SK-N-MC (cell line): ENCODE measurements around the gene IP6K1.

ENCODE experiments used
- DNase-seq: peaks from one replicate; pipeline ENCODE4 v3.0.0-alpha.2; 2011; ENCODE audit warnings: low read depth, low spot score
- H3K27ac ChIP-seq: fragments of 200-600 bp; sonication (generic); 2 replicates; pipeline ENCODE4 v1.5.1; 2016; ENCODE audit warnings: mixed run types
- H3K36me3 ChIP-seq: fragments of 200-600 bp; sonication (generic); 2 replicates; pipeline ENCODE4 v1.6.1; 2017; ENCODE audit warnings: antibody characterized with exemption, low read length, mixed read lengths; ENCODE audit not compliant: insufficient read depth
- H3K4me3 ChIP-seq: fragments of 200-600 bp; sonication (generic); 2 replicates; pipeline ENCODE4 v1.5.1; 2016
- H3K9ac ChIP-seq: fragments of 200-600 bp; sonication (generic); 2 replicates; pipeline ENCODE4 v1.8.0; 2017; ENCODE audit warnings: mixed run types, mixed read lengths; ENCODE audit not compliant: insufficient read length
- H3K9me3 ChIP-seq: fragments of 200-600 bp; sonication (generic); 2 replicates; pipeline ENCODE4 v1.6.1; 2017; ENCODE audit warnings: low read depth, mild to moderate bottlenecking, antibody characterized with exemption, low read length, moderate library complexity, mixed read lengths
- EZH2 ChIP-seq: fragments of 200-600 bp; sonication (generic); IDR thresholded peaks from one replicate; pipeline ENCODE4 v1.6.1; 2017; ENCODE audit warnings: antibody characterized with exemption
- FOXP2 ChIP-seq: optimal IDR thresholded peaks from 2 replicates; pipeline ENCODE3; 2011; ENCODE audit warnings: mild to moderate bottlenecking, moderate library complexity; ENCODE audit not compliant: insufficient read depth; ENCODE audit errors: extremely low read length, control extremely low read depth
- POLR2AphosphoS5 ChIP-seq: IDR thresholded peaks from 2 replicates; pipeline ENCODE4 v1.6.1; 2012; ENCODE audit warnings: mild to moderate bottlenecking, low read depth, low read length, borderline replicate concordance

IP6K1 gene

DNA sequence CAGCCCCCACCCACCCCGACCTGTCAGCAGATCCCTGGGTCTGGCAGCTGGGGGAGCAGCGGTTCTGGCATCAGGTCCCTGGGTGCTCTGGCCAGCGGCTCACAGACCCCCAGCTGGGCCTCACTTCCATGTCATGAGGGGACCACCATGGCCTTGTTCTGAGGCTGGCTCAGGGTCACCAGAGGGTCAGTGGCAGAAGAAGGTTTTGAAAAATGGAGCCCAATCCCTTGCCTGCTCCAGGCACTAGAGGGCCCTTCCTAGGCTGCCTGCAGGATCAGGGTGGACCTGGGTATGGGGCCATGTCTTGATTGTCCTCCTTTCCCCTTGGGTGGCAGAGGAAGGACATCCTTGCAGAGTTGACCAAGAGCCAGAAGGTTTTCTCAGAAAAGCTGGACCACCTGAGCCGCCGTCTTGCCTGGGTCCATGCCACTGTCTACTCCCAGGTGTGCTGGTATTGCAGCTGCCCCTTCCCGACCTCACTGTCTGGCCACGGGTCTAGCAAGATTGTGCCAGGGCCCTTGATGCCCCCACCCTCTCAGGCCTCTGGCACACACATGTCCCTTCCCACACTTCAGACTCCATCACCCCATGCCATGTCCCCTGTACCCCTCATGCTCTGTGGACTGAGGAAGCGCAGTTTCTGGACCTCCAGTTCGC is 79.8 kb downstream of the IP6K1 start:
- no peak overlapping the region for H3K9ac ChIP-seq
- DNase-seq = no peak
- no peaks in the 10 kb centered on the region for H3K36me3 ChIP-seq
- no peak overlapping the region for H3K4me3 ChIP-seq
- H3K27ac ChIP-seq = no peak overlapping the region
- no peaks in the 10 kb centered on the region for H3K9me3 ChIP-seq
- TF ChIP-seq POLR2AphosphoS5 (no peak), EZH2 (no peak), FOXP2 (no peak)

DNA sequence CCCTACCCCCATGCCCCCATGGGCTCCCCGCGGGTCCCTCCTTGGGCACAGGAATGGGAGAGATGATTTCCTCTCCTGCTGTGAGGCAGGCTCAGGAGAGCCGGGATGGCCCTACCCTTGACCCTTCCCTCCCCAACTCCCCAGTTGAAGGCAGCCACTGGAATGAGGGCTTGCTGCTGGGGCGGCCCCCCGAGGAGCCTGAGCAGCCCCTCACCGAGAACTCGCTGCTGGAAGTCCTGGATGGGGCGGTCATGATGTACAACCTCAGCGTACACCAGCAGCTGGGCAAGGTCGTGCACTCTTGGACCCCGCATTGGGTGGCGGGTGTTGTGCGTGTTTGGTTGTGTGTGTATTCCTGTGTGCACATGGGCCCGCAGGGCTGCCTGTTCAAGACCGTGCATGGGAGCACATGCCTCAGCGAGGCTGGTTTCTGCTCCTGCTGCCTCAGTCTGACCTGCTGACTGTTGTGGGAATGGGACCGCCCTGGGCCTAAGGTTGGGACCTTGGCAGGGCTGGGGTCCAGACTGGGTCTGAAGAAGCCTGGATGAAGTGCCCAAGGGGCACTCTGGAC is 80.9 kb downstream of the IP6K1 start:
- H3K36me3 ChIP-seq = no peaks in the 10 kb centered on the region
- H3K27ac ChIP-seq = no peak overlapping the region
- H3K4me3 ChIP-seq = no peak overlapping the region
- TF ChIP-seq FOXP2 = no peak
- TF ChIP-seq POLR2AphosphoS5 = no peak
- TF ChIP-seq EZH2 = no peak
- no peak for DNase-seq
- no peak overlapping the region for H3K9ac ChIP-seq
- H3K9me3 ChIP-seq = no peaks in the 10 kb centered on the region

DNA sequence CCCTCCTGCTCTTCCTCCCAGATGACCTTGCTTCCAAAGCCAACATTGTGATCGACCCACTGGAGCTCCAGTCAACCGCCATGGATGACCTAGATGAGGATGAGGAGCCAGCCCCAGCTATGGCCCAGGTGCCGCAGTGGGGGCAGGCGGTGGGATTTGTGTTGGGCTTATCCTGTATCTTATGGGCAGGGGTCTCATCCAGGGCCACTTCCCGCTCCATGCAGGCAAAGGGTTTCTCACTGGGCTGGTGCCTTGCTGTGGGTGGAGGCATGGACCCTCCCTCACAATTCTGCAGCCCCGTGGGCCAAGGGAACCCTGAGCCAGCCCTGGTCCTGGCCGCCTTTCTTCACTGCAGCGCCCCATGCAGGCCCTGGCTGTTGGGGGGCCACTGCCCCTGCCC is 81.7 kb downstream of the IP6K1 start:
- H3K27ac ChIP-seq = no peak overlapping the region
- TF ChIP-seq EZH2 (no peak), POLR2AphosphoS5 (no peak), FOXP2 (no peak)
- H3K36me3 ChIP-seq = no peaks in the 10 kb centered on the region
- no peak overlapping the region for H3K4me3 ChIP-seq
- no peak for DNase-seq
- no peaks in the 10 kb centered on the region for H3K9me3 ChIP-seq
- no peak overlapping the region for H3K9ac ChIP-seq

DNA sequence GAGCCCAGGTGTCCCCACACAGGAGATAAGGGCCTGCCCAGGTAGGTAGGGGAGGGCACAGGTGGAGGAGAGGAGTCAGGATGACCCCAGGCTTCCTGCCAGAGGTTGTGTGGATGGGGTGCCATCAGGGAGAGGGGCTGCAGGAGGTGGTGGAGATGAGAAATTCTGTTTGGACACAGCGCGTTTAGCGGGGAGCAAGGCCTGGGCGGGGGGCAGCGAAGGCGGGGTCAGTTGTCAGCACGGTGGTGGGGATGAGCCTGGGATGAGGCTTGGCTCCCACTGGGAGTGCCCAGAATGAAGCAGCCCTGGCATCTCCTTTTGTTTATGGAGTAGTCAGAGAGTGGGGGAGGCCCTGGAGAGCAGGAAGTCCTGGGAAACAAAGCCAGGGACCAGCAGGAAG is 82.4 kb downstream of the IP6K1 start:
- Histone ChIP-seq H3K9me3 (no peaks in the 10 kb centered on the region), H3K9ac (no peak overlapping the region), H3K4me3 (no peak overlapping the region), H3K36me3 (no peaks in the 10 kb centered on the region), H3K27ac (no peak overlapping the region)
- no peak for DNase-seq
- no peak for TF ChIP-seq EZH2
- no peak for TF ChIP-seq POLR2AphosphoS5
- TF ChIP-seq FOXP2 = no peak

DNA sequence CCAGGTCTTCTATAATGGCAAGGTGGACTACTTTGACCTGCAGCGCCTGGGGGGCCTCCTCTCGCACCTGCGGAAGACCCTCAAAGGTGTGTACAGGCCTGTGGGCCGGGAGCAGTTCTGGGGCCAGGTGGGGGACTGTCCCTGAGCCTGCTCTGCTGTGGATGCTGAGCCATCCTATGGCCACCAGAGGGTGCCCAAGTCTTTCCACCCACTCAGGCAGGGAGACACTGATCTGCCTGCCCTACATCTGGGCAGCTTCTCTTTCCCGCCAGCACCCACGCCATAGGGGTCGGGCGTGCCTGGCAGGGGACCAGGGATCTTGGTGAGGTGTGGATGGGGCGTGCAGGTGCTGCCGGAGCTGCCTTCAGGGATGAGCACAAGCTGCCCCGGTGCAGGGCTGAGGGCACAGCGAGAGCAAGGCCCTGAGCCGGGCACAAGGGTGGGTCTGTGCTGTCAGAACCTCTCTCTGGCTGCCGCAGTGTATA is 82.9 kb downstream of the IP6K1 start:
- H3K27ac ChIP-seq = no peak overlapping the region
- H3K36me3 ChIP-seq = no peaks in the 10 kb centered on the region
- DNase-seq = no peak
- no peak overlapping the region for H3K9ac ChIP-seq
- TF ChIP-seq POLR2AphosphoS5 = no peak
- TF ChIP-seq EZH2 = no peak
- TF ChIP-seq FOXP2 = no peak
- H3K9me3 ChIP-seq = no peaks in the 10 kb centered on the region
- H3K4me3 ChIP-seq = no peak overlapping the region

DNA sequence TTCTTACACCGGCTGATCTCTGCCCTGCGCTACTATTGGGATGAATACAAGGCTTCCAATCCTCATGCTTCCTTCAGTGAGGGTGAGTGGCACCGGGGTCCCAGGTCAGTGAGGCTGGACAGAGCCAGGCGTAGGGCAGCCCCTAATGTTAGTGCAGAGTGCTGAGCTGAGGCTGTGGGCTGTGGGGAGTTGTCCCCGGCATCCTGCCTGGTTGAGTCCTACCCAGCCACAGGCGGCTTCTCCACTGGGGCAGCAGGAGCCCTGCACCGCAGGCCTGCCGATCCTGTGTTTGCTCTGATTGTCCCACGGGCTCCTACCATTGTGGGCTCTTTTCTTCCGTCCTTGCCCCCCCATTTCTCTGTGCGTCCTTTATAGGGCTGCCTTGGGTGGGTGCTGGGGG is 83.7 kb downstream of the IP6K1 start:
- no peak for DNase-seq
- no peak overlapping the region for H3K27ac ChIP-seq
- no peaks in the 10 kb centered on the region for H3K36me3 ChIP-seq
- TF ChIP-seq EZH2 (no peak), FOXP2 (no peak), POLR2AphosphoS5 (no peak)
- no peak overlapping the region for H3K4me3 ChIP-seq
- H3K9me3 ChIP-seq = no peaks in the 10 kb centered on the region
- no peak overlapping the region for H3K9ac ChIP-seq

DNA sequence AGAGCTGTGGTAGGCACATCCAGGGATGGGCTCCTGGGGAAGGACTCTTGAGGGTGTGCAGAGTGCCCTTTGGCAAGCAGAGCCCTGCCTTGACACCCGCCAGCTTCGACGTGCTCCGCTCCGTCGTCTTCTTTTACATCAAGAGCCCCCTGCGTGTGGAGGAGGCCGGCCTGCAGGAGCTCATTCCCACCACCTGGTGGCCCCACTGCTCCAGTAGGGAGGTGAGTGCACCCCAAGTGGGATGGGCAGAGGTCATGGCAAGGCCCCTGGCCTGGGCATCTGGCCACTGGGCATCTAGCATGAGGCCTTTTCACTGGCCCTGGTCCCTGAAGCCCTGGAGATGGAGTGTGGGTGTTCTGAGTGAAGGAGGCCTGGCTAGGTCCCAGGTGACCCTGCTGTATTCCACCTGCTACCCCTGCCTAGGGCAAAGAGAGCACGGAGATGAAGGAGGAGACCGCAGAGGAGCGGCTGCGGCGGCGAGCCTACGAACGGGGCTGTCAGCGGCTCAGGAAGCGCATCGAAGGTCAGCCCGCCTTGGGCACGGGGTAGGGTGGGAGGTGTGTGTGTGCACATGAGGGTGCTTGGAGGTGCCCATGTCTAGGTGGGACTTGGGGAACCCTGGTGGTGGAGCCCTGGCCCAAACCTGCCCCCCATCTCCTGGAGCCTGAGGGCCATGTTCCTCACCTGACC is 84.8 kb downstream of the IP6K1 start:
- H3K9ac ChIP-seq = no peak overlapping the region

DNA sequence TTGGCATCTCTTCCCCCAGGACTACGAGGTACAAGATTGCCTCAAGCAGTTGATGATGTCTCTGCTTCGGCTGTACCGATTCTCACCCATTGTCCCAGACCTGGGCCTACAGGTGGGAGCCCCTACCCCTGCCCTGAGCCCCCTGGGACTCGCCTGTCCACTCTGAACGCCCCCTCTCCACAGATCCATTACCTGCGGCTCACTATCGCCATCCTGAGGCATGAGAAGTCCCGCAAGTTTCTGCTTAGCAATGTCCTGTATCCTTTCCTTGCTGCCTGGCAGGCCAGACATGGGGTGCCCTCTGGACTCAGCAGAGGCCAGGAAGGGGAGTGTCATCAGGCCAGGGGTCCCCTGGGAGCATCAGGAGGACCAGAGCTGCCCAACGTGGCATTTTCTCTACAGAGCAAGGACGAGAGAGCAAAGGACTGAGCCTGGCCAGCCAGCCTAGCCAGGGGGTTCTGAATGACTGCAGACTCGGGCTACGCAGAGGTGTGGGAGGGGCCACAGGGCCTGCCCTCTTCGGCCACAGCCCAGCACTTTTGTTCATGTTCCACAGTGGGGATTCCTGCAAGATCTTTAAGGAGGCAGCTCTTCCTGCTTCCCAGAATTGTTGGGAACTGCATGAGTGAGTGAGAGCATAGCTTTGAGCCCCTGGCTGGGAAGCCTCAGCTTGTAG is 85.8 kb downstream of the IP6K1 start:
- no peak for DNase-seq
- TF ChIP-seq FOXP2 = no peak
- TF ChIP-seq EZH2 = no peak
- no peak for TF ChIP-seq POLR2AphosphoS5
- no peaks in the 10 kb centered on the region for H3K9me3 ChIP-seq
- H3K4me3 ChIP-seq = no peak overlapping the region
- H3K27ac ChIP-seq = no peak overlapping the region
- no peak overlapping the region for H3K9ac ChIP-seq
- no peaks in the 10 kb centered on the region for H3K36me3 ChIP-seq

More for the DNA sequence above, 84.8 kb downstream of the IP6K1 start:
- Histone ChIP-seq H3K36me3 (no peaks in the 10 kb centered on the region), H3K27ac (no peak overlapping the region), H3K9me3 (no peaks in the 10 kb centered on the region), H3K4me3 (no peak overlapping the region)
- DNase-seq = no peak
- TF ChIP-seq FOXP2 = no peak
- no peak for TF ChIP-seq EZH2
- no peak for TF ChIP-seq POLR2AphosphoS5
